Ishikawa (cell line): ENCODE data around the gene PPP1R16B.

ENCODE experiments used
- CEBPB ChIP-seq: IDR thresholded peaks from 2 replicates; pipeline ENCODE4 v1.6.1; 2012
- CREB1 ChIP-seq: IDR thresholded peaks from 2 replicates; pipeline ENCODE4 v1.6.1; 2012; ENCODE audit warnings: low read depth
- EGR1 ChIP-seq: IDR thresholded peaks from 2 replicates; pipeline ENCODE4 v1.6.1; 2012
- EP300 ChIP-seq: IDR thresholded peaks from 2 replicates; pipeline ENCODE4 v1.6.1; 2012; ENCODE audit warnings: borderline replicate concordance
- FOXM1 ChIP-seq: IDR thresholded peaks from 2 replicates; pipeline ENCODE4 v1.6.1; 2012; ENCODE audit warnings: low read depth, borderline replicate concordance
- MAX ChIP-seq: IDR thresholded peaks from 2 replicates; pipeline ENCODE4 v1.6.1; 2012
- NFIC ChIP-seq: IDR thresholded peaks from 2 replicates; pipeline ENCODE4 v1.6.1; 2012
- RAD21 ChIP-seq: IDR thresholded peaks from 2 replicates; pipeline ENCODE4 v1.6.1; 2012; ENCODE audit warnings: low read depth
- REST ChIP-seq: IDR thresholded peaks from 2 replicates; pipeline ENCODE4 v1.6.1; 2012; ENCODE audit warnings: low read depth, mild to moderate bottlenecking
- TAF1 ChIP-seq: IDR thresholded peaks from 2 replicates; pipeline ENCODE4 v1.6.1; 2012; ENCODE audit warnings: low read depth, mild to moderate bottlenecking
- TCF12 ChIP-seq: IDR thresholded peaks from 2 replicates; pipeline ENCODE4 v1.6.1; 2012; ENCODE audit warnings: low read depth
- TEAD4 ChIP-seq: IDR thresholded peaks from 2 replicates; pipeline ENCODE4 v1.6.1; 2012
- USF1 ChIP-seq: IDR thresholded peaks from 2 replicates; pipeline ENCODE4 v1.6.1; 2012
- YY1 ChIP-seq: IDR thresholded peaks from 2 replicates; pipeline ENCODE4 v1.6.1; 2012; ENCODE audit warnings: low read depth
- ZBTB7A ChIP-seq: IDR thresholded peaks from 2 replicates; pipeline ENCODE4 v1.6.1; 2012; ENCODE audit warnings: low read depth

PPP1R16B gene

GRCh38 chr20:38838326-38838725, 32.8 kb downstream of the PPP1R16B start:
- TF ChIP-seq REST: no peak
- no peak for TF ChIP-seq EP300
- TF ChIP-seq USF1: no peak
- no peak for TF ChIP-seq TAF1
- TF ChIP-seq NFIC: no peak
- no peak for TF ChIP-seq TCF12
- no peak for TF ChIP-seq EGR1
- no peak for TF ChIP-seq CREB1
- TF ChIP-seq TEAD4: no peak
- TF ChIP-seq ZBTB7A: no peak
- TF ChIP-seq CEBPB: no peak

GRCh38 chr20:38839563-38839962, 34.1 kb downstream of the PPP1R16B start:
- no peak for TF ChIP-seq TCF12
- TF ChIP-seq CREB1: no peak
- no peak for TF ChIP-seq EP300
- TF ChIP-seq REST: no peak

- TF ChIP-seq USF1 (no peak), FOXM1 (no peak), EP300 (no peak), YY1 (no peak), CEBPB (no peak), REST (no peak), MAX (no peak), CREB1 (no peak), EGR1 (no peak), TAF1 (no peak), RAD21 (no peak), ZBTB7A (no peak), NFIC (no peak)
These were observed 34.8 kb downstream of the PPP1R16B start for GRCh38 chr20:38840053-38840893.

- no peak for TF ChIP-seq CEBPB
These were observed 35.5 kb downstream of the PPP1R16B start for GRCh38 chr20:38840894-38841470.

GRCh38 chr20:38841570-38841969, 36.1 kb downstream of the PPP1R16B start:
- TF ChIP-seq CREB1 (no peak), EGR1 (no peak), RAD21 (no peak), FOXM1 (no peak), EP300 (no peak), ZBTB7A (no peak), MAX (no peak), USF1 (no peak), CEBPB (no peak)
